DND-41 (cell line): ENCODE data around the gene NRF1.

ENCODE experiments used
- ATAC-seq: fragments of 200-7000 bp; cut with Tn5 transposase; 3 replicates; pipeline ENCODE4 v1.9.1; 2021; ENCODE audit warnings: low read depth; ENCODE audit not compliant: insufficient read depth
- DNase-seq: peaks from one replicate; pipeline ENCODE4 v3.0.0-alpha.2; 2020
- H2AFZ ChIP-seq: 2 replicates; pipeline ENCODE4 v1.6.0; 2012; ENCODE audit warnings: low read depth, low read length
- H3K27ac ChIP-seq: 2 replicates; pipeline ENCODE4 v1.5.1; 2012; ENCODE audit warnings: low read length, inconsistent platforms
- H3K27me3 ChIP-seq: fragments of 200-600 bp; sonication (generic); 2 replicates; pipeline ENCODE4 v1.6.0; 2012; ENCODE audit warnings: low read length, mild to moderate bottlenecking, inconsistent platforms; ENCODE audit not compliant: insufficient read depth, poor library complexity
- H3K36me3 ChIP-seq: 2 replicates; pipeline ENCODE4 v1.5.1; 2012; ENCODE audit warnings: low read length, inconsistent platforms; ENCODE audit not compliant: insufficient read depth
- H3K4me1 ChIP-seq: 2 replicates; pipeline ENCODE4 v1.5.1; 2012; ENCODE audit warnings: mild to moderate bottlenecking, low read length; ENCODE audit not compliant: insufficient read depth
- H3K4me2 ChIP-seq: 2 replicates; pipeline ENCODE4 v1.6.0; 2012; ENCODE audit warnings: mild to moderate bottlenecking, moderate library complexity, low read length, inconsistent platforms; ENCODE audit not compliant: insufficient read depth
- H3K4me3 ChIP-seq, 2 experiments: fragments of 200-600 bp in 1 of 2; shearing (Covaris generic) in 1 of 2; 2 replicates each; pipeline ENCODE4 v1.5.1; 2012 to 2016; ENCODE audit warnings: inconsistent platforms in 2 of 2, low read length in 2 of 2, mild to moderate bottlenecking in 2 of 2, low read depth in 1 of 2, moderate library complexity in 1 of 2
- H3K79me2 ChIP-seq: 2 replicates; pipeline ENCODE4 v1.6.0; 2012; ENCODE audit warnings: low read length, inconsistent platforms; ENCODE audit not compliant: insufficient read depth
- H3K9ac ChIP-seq: 2 replicates; pipeline ENCODE4 v1.6.0; 2012; ENCODE audit warnings: low read depth, mild to moderate bottlenecking, inconsistent platforms, low read length, moderate library complexity
- H3K9me3 ChIP-seq: 2 replicates; pipeline ENCODE4 v1.5.1; 2012; ENCODE audit warnings: low read length, moderate library complexity, mild to moderate bottlenecking, inconsistent platforms; ENCODE audit not compliant: insufficient read depth, severe bottlenecking
- H4K20me1 ChIP-seq: 2 replicates; pipeline ENCODE4 v1.6.0; 2012; ENCODE audit warnings: low read length; ENCODE audit not compliant: insufficient read depth
- CTCF ChIP-seq: IDR thresholded peaks from 2 replicates; pipeline ENCODE4 v1.5.1; 2012; ENCODE audit warnings: borderline replicate concordance, low read length, moderate library complexity, mild to moderate bottlenecking; ENCODE audit not compliant: poor library complexity, severe bottlenecking; ENCODE audit errors: extremely low read depth
- EZH2 ChIP-seq: IDR thresholded peaks from 3 replicates; pipeline ENCODE4 v1.6.1; 2012; ENCODE audit warnings: borderline replicate concordance, low read depth, mild to moderate bottlenecking, moderate library complexity, low read length, inconsistent platforms; ENCODE audit not compliant: severe bottlenecking

Gene NRF1

GRCh38 chr7:129724796-129725195 is 113.3 kb downstream of the NRF1 start:
- no peaks in the 10 kb centered on the region for H3K79me2 ChIP-seq
- no peak for TF ChIP-seq CTCF
- TF ChIP-seq EZH2, result no peak
- H3K9me3 ChIP-seq, result no peaks in the 10 kb centered on the region
- no peak for DNase-seq
- no peaks in the 10 kb centered on the region for H4K20me1 ChIP-seq
- H2AFZ ChIP-seq, result no peak overlapping the region
- H3K9ac ChIP-seq, result no peak overlapping the region
- H3K4me2 ChIP-seq, result no peak overlapping the region
- H3K36me3 ChIP-seq, result peaks cover 86% of the 10 kb centered on the region
- H3K4me3 ChIP-seq, result no peak overlapping the region
- no peak overlapping the region for H3K27ac ChIP-seq
- H3K27me3 ChIP-seq, result no peaks in the 10 kb centered on the region
- ATAC-seq, result no peak
- H3K4me1 ChIP-seq, result no peaks in the 10 kb centered on the region

GRCh38 chr7:129728875-129729467 is 117.5 kb downstream of the NRF1 start:
- Histone ChIP-seq H3K4me1 (no peaks in the 10 kb centered on the region), H3K36me3 (peaks cover 83% of the 10 kb centered on the region)
- no peak for DNase-seq

GRCh38 chr7:129729511-129729910 is 118.0 kb downstream of the NRF1 start:
- H3K9me3 ChIP-seq, result no peaks in the 10 kb centered on the region
- no peak for ATAC-seq
- H3K9ac ChIP-seq, result no peak overlapping the region
- no peaks in the 10 kb centered on the region for H3K27me3 ChIP-seq
- H3K36me3 ChIP-seq, result peaks cover 83% of the 10 kb centered on the region
- no peak overlapping the region for H2AFZ ChIP-seq
- H3K4me3 ChIP-seq, result no peak overlapping the region
- no peaks in the 10 kb centered on the region for H3K4me1 ChIP-seq
- H4K20me1 ChIP-seq, result no peaks in the 10 kb centered on the region
- H3K4me2 ChIP-seq, result no peak overlapping the region
- TF ChIP-seq EZH2, result no peak
- TF ChIP-seq CTCF, result no peak
- no peaks in the 10 kb centered on the region for H3K79me2 ChIP-seq
- no peak overlapping the region for H3K27ac ChIP-seq
- DNase-seq, result no peak

More at GRCh38 chr7:129728875-129729467, 117.5 kb downstream of the NRF1 start:
- no peak for TF ChIP-seq CTCF
- TF ChIP-seq EZH2, result no peak
- no peaks in the 10 kb centered on the region for H4K20me1 ChIP-seq
- no peak overlapping the region for H3K9ac ChIP-seq
- H2AFZ ChIP-seq, result no peak overlapping the region
- no peaks in the 10 kb centered on the region for H3K79me2 ChIP-seq
- ATAC-seq, result no peak
- no peak overlapping the region for H3K27ac ChIP-seq
- H3K9me3 ChIP-seq, result no peaks in the 10 kb centered on the region
- no peak overlapping the region for H3K4me3 ChIP-seq
- no peak overlapping the region for H3K4me2 ChIP-seq
- no peaks in the 10 kb centered on the region for H3K27me3 ChIP-seq
